Nephron (organoid): ENCODE data around the gene PRKCA.
"Not testable (repeated sequence)": the region's sequence is repeated elsewhere in the genome, so short reads cannot be mapped to it uniquely, and the experiment has no call there.

Experiments
- H3K27ac Mint-ChIP-seq, 3 experiments: 2 replicates each; pipeline ENCODE4 v1.8.0; 2020; ENCODE audit warnings: mixed read lengths in 3 of 3, mild to moderate bottlenecking in 2 of 3, moderate library complexity in 1 of 3
- H3K27me3 Mint-ChIP-seq: 2 replicates; pipeline ENCODE4 v1.8.0; 2021; ENCODE audit warnings: low read depth, mild to moderate bottlenecking, moderate library complexity, mixed read lengths
- H3K36me3 Mint-ChIP-seq: 2 replicates; pipeline ENCODE4 v1.8.0; 2020; ENCODE audit warnings: low read depth, mixed read lengths
- H3K4me1 Mint-ChIP-seq: 2 replicates; pipeline ENCODE4 v1.8.0; 2020; ENCODE audit warnings: mixed read lengths
- H3K4me3 Mint-ChIP-seq, 3 experiments: 2 replicates each; pipeline ENCODE4 v1.8.0; 2020; ENCODE audit warnings: mild to moderate bottlenecking in 3 of 3, mixed read lengths in 3 of 3, moderate library complexity in 2 of 3
- H3K9me3 Mint-ChIP-seq: 2 replicates; pipeline ENCODE4 v1.8.0; 2020; ENCODE audit warnings: mixed read lengths
- TF ChIP-seq, protein P1 (sequence below), 3 experiments: fragments of 200-600 bp; sonication (generic); IDR thresholded peaks; one replicate each; pipeline ENCODE4 v1.5.0; 2021; ENCODE audit warnings: antibody characterized with exemption in 3 of 3; ENCODE audit not compliant: unreplicated experiment in 3 of 3

The PRKCA gene

DNA sequence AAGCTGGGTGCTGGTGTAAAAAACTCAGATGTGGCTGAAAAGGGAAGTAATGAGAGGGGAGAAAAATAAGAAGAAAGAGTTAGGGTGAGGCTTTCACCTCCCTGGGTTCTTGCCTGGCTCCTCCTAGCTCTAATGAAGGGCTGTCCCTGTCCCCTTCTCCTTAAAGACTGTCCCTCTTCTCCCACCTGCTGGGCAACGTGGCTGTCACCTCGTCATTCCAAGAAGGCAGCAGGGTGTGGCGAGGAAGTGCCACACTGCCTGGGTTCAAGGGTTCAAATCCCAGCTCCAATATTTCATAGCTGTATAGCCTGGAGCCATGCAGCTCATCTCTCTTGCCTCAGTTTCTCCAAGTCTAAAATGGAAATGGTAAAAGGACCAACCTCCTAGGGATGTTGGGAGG is 410.0 kb downstream of the PRKCA start:
- H3K27ac Mint-ChIP-seq, result peak overlapping the region in 2 of 3 experiments; percentile 8 to 36
- no peak overlapping the region for H3K4me3 Mint-ChIP-seq
- no peaks in the 10 kb centered on the region for H3K9me3 Mint-ChIP-seq
- H3K36me3 Mint-ChIP-seq, result no peaks in the 10 kb centered on the region
- peaks cover 46% of the 10 kb centered on the region for H3K4me1 Mint-ChIP-seq
- H3K27me3 Mint-ChIP-seq, result peaks cover 5% of the 10 kb centered on the region
- TF ChIP-seq, protein P1, sequence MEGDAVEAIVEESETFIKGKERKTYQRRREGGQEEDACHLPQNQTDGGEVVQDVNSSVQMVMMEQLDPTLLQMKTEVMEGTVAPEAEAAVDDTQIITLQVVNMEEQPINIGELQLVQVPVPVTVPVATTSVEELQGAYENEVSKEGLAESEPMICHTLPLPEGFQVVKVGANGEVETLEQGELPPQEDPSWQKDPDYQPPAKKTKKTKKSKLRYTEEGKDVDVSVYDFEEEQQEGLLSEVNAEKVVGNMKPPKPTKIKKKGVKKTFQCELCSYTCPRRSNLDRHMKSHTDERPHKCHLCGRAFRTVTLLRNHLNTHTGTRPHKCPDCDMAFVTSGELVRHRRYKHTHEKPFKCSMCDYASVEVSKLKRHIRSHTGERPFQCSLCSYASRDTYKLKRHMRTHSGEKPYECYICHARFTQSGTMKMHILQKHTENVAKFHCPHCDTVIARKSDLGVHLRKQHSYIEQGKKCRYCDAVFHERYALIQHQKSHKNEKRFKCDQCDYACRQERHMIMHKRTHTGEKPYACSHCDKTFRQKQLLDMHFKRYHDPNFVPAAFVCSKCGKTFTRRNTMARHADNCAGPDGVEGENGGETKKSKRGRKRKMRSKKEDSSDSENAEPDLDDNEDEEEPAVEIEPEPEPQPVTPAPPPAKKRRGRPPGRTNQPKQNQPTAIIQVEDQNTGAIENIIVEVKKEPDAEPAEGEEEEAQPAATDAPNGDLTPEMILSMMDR (IDR thresholded peaks at IDR 0.05; ENCODE audit: unreplicated experiment in 3 of 3), result no peak

DNA sequence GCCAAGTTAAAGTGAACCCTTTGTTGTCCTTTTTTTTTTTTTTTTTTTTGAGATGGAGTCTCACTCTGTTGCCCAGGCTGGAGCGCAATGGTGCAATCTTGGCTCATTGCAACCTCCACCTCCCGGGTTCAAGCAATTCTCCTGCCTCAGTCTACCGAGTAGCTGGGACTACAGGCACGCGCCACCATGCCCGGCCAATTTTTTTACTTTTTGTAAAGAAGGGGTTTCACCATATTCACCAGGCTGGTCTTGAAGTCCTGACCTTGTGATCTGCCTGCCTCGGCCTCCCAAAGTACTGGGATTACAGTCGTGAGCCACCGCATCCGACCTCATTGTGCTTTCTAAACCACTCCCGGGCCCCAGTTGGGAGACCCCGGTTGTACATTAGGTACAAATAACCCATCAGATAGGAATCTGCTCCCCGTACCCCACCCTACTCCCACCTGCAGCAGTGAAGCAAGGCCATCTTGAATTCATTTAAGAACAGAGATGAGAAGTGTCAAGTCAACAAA is 410.7 kb downstream of the PRKCA start:
- H3K27ac Mint-ChIP-seq, H3K27me3 Mint-ChIP-seq, H3K4me3 Mint-ChIP-seq, H3K36me3 Mint-ChIP-seq, H3K9me3 Mint-ChIP-seq: not testable (repeated sequence)
- H3K4me1 Mint-ChIP-seq, result peaks cover 53% of the 10 kb centered on the region

DNA sequence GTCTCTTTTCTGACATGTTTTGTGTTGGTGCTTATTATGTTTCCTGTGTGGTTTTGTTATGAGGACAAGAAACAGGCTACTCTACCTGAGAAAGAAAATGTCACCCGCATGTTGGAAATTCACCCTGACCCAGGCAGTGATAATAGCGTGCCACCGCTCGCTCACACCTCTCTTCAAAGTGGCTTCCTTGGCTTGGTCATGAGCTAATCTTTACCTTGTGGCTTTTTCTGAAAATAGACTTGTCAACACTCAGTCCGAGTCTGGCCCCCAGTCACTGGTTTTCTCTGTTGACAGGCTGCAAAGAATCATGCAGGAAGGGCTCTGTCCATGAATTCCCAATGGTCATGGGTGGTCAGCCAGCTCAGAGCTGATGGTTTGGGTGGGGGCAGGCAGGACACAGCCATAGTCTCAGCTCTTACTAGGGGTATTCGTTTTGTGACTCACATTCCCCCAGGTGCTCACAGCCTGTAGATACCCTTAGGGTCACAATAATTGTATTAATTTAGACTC is 411.2 kb downstream of the PRKCA start:
- no peak overlapping the region for H3K4me3 Mint-ChIP-seq
- TF ChIP-seq, protein P1 (IDR thresholded peaks at IDR 0.05; ENCODE audit: unreplicated experiment in 3 of 3), result no peak
- H3K4me1 Mint-ChIP-seq, result peaks cover 53% of the 10 kb centered on the region
- H3K36me3 Mint-ChIP-seq, result no peaks in the 10 kb centered on the region
- H3K27ac Mint-ChIP-seq, result no peak overlapping the region
- no peaks in the 10 kb centered on the region for H3K9me3 Mint-ChIP-seq
- peaks cover 5% of the 10 kb centered on the region for H3K27me3 Mint-ChIP-seq

DNA sequence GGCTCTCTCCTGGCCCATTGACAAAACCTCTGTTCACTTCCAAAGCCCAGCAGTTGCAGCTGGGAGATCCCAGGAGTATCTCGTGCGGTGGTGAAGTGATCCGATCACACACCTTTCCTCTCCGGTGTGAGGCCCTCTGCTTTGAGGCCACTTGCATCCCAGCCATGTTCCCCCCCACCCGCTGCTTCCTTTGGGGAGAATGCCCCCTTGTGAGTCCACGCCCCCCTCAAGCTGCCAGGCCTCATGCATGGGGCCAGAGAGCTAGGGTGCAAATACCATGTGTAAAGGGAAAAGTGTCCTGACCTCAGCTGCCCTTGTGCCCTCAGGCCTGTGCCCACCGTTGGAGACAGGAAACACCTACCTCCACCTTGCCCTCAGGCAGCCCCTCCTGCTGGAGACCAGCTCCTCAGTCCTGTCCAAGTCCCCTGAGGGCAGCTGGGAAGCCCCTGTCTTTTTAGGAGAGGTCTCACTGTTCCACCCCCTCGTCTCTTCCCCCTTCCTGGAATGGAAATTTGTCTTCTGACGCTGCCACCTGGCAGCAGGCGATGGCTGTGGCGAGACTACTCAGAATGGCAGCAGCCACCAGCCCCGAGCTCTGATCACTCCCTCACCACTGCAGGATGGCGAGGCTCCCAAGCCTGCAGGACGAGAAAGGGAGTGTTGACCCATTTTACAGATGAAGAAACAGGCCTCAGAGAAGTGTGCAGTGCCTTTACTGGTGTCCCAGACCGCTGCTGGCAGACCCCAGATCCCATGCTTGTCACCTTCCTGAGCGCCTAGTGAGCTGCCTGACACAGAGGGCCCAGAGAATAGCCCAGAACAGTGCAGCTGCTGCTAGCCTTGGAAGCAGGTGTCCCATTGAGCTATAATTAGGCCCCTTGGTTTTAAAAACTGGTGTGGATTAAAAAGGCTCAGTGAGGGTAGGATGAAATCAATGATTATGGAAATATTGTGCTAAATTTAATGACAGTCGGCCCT is 411.9 kb downstream of the PRKCA start:
- H3K4me3 Mint-ChIP-seq, result peak overlapping the region in 1 of 3 experiments; percentile 63
- H3K27ac Mint-ChIP-seq, result peak overlapping the region; percentile 6 to 44 (median 23)
- no peaks in the 10 kb centered on the region for H3K36me3 Mint-ChIP-seq
- no peaks in the 10 kb centered on the region for H3K9me3 Mint-ChIP-seq
- H3K4me1 Mint-ChIP-seq, result peaks cover 53% of the 10 kb centered on the region
- H3K27me3 Mint-ChIP-seq, result peaks cover 5% of the 10 kb centered on the region
- TF ChIP-seq, protein P1 (IDR thresholded peaks at IDR 0.05; ENCODE audit: unreplicated experiment in 3 of 3), result no peak

DNA sequence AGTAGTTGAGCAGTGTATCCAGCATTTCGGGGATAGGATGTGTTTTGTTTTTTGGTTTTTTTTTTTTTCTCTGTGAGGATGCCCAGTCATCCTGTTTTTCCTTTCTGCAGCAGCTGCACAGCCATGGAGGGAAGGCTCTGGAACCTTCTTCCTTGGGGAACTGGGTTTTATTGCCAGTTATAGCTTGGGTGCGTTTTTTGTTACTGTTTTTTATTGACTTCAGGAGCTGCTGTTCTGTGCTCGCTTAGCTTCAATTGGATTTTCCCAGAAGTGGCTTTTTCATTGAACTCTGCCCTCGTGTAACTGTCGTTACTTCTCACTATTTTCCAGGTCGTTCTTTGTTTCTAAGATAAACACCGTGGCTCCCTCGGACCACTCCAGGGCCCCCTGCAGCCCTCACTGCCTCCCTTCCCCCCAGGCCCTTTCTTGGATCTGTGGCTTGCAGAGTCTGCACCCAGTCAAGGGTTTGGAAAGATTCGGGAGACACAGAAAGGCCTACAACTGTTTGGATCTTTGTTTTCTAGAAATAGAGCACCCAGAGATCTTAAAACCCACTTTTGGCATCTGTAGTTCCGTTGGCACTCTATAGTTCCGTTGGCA is 412.8 kb downstream of the PRKCA start:
- H3K9me3 Mint-ChIP-seq, result no peaks in the 10 kb centered on the region
- peaks cover 53% of the 10 kb centered on the region for H3K4me1 Mint-ChIP-seq
- H3K27ac Mint-ChIP-seq, result peak overlapping the region; percentile 6 to 44 (median 23)
- TF ChIP-seq, protein P1 (IDR thresholded peaks at IDR 0.05; ENCODE audit: unreplicated experiment in 3 of 3), result no peak
- H3K36me3 Mint-ChIP-seq, result no peaks in the 10 kb centered on the region
- peaks cover 5% of the 10 kb centered on the region for H3K27me3 Mint-ChIP-seq
- peak overlapping the region in 1 of 3 experiments; percentile 63 for H3K4me3 Mint-ChIP-seq

DNA sequence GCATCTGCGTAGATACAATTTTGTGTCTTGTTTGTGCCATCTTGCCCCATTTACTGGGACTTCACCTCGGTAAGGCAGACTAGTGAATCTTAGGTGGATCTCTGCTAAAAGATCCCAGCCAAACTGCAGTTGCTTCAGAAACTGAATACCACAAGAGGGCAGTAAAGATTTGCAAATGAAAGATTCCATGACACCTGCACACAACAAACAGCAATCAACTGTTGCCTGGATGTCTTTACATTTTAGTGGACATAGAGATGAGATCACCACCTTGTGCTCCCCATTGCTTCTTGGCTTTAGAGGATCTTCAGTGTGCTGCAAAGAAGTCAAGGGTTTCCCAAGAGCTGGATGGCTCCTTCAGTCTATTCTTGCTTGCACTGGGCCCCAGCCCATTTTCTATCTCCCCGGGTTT is 413.3 kb downstream of the PRKCA start:
- TF ChIP-seq, protein P1 (IDR thresholded peaks at IDR 0.05; ENCODE audit: unreplicated experiment in 3 of 3), result peak; percentile 73 to 81 (median 76)
- peak overlapping the region in 2 of 3 experiments; percentile 44 to 62 for H3K27ac Mint-ChIP-seq
- no peaks in the 10 kb centered on the region for H3K36me3 Mint-ChIP-seq
- no peaks in the 10 kb centered on the region for H3K9me3 Mint-ChIP-seq
- H3K4me3 Mint-ChIP-seq, result no peak overlapping the region
- peaks cover 53% of the 10 kb centered on the region for H3K4me1 Mint-ChIP-seq
- H3K27me3 Mint-ChIP-seq, result peaks cover 5% of the 10 kb centered on the region
